Karpas-422 (cell line): ENCODE results near the gene AKT1. TPM values are rescaled to one million over a fixed set of nuclear protein-coding genes. Genes with fewer than 3 reads are reported as not detected.

ENCODE experiments used
- DNase-seq: peaks from one replicate; pipeline ENCODE4 v3.0.0-alpha.2; 2015
- H2AFZ ChIP-seq: fragments of 200-600 bp; sonication (generic); 2 replicates; pipeline ENCODE4 v1.6.1; 2014; ENCODE audit warnings: antibody characterized with exemption, low read length, mixed read lengths
- H3K27ac ChIP-seq: fragments of 200-600 bp; sonication (generic); 2 replicates; pipeline ENCODE4 v1.5.1; 2014; ENCODE audit warnings: mild to moderate bottlenecking, low read length, moderate library complexity
- H3K27me3 ChIP-seq: fragments of 200-600 bp; sonication (generic); 2 replicates; pipeline ENCODE4 v1.6.1; 2014; ENCODE audit warnings: low read length, mixed read lengths
- H3K36me3 ChIP-seq: fragments of 200-600 bp; sonication (generic); 2 replicates; pipeline ENCODE4 v1.6.1; 2014; ENCODE audit warnings: low read length, mixed read lengths; ENCODE audit not compliant: insufficient read depth
- H3K4me1 ChIP-seq: fragments of 200-600 bp; sonication (generic); 2 replicates; pipeline ENCODE4 v1.6.1; 2014; ENCODE audit warnings: mild to moderate bottlenecking, low read length, mixed read lengths
- H3K4me2 ChIP-seq: fragments of 200-600 bp; sonication (generic); 2 replicates; pipeline ENCODE4 v1.6.1; 2014; ENCODE audit warnings: low read length, low read depth, mild to moderate bottlenecking; ENCODE audit not compliant: poor library complexity, severe bottlenecking
- H3K4me3 ChIP-seq: fragments of 200-600 bp; sonication (generic); 2 replicates; pipeline ENCODE4 v1.5.1; 2014; ENCODE audit warnings: mild to moderate bottlenecking, antibody characterized with exemption, low read length, mixed read lengths
- H3K79me2 ChIP-seq: fragments of 200-600 bp; sonication (generic); 2 replicates; pipeline ENCODE4 v1.6.1; 2014; ENCODE audit warnings: mild to moderate bottlenecking, low read length, mixed read lengths
- H3K9ac ChIP-seq: fragments of 200-600 bp; sonication (generic); 2 replicates; pipeline ENCODE4 v1.6.0; 2014; ENCODE audit warnings: low read length
- H3K9me2 ChIP-seq: fragments of 200-600 bp; sonication (generic), shearing (Covaris generic); replicated peaks from 2 replicates; pipeline ENCODE4 v1.6.0; 2014; ENCODE audit warnings: mild to moderate bottlenecking, low read length, moderate library complexity; ENCODE audit not compliant: insufficient read depth
- H3K9me3 ChIP-seq: fragments of 300-700, 200-600 bp; sonication (generic); 2 replicates; pipeline ENCODE4 v1.6.1; 2014; ENCODE audit warnings: low read length, mixed read lengths
- H4K20me1 ChIP-seq: fragments of 200-600 bp; sonication (generic); 2 replicates; pipeline ENCODE4 v1.6.1; 2014; ENCODE audit warnings: mild to moderate bottlenecking, antibody characterized with exemption, low read length, low read depth; ENCODE audit not compliant: insufficient read depth
- total RNA-seq: library from RNA; depleted of rRNA; stranded (reverse); fragments of >200 nt; shearing (Covaris generic); gene quantifications from 2 replicates; pipeline ENCODE4 v1.2.3, GENCODE V29; 2014; ENCODE audit warnings: low replicate concordance; rRNA removed

Gene AKT1
- total RNA-seq, 1 experiment from 2014 or later = 70.4 TPM

- Histone ChIP-seq H3K4me1 (peaks cover 16% of the 10 kb centered on the region), H3K9me2 (no peaks in the 10 kb centered on the region), H3K27me3 (no peaks in the 10 kb centered on the region), H3K9me3 (no peaks in the 10 kb centered on the region), H3K27ac (no peak overlapping the region), H3K4me2 (peak overlapping the region; percentile 89), H3K36me3 (no peaks in the 10 kb centered on the region), H2AFZ (no peak overlapping the region), H3K9ac (no peak overlapping the region), H4K20me1 (peaks cover 4% of the 10 kb centered on the region; the same call in 1 of the 2 replicates), H3K79me2 (no peaks in the 10 kb centered on the region), H3K4me3 (no peak overlapping the region)
- DNase-seq = no peak
Observed at GRCh38 chr14:104722938-104723650, 72.5 kb downstream of the AKT1 start.

GRCh38 chr14:104721505-104722431 lies 73.8 kb downstream of the AKT1 start:
- no peak overlapping the region for H3K9ac ChIP-seq
- H3K4me1 ChIP-seq = peaks cover 16% of the 10 kb centered on the region
- no peak overlapping the region for H3K27ac ChIP-seq

More at GRCh38 chr14:104721505-104722431, 73.8 kb downstream of the AKT1 start:
- Histone ChIP-seq H3K9me2 (no peaks in the 10 kb centered on the region), H2AFZ (no peak overlapping the region), H4K20me1 (no peaks in the 10 kb centered on the region; the same call in 1 of the 2 replicates), H3K36me3 (no peaks in the 10 kb centered on the region), H3K27me3 (no peaks in the 10 kb centered on the region), H3K4me3 (no peak overlapping the region), H3K79me2 (no peaks in the 10 kb centered on the region), H3K4me2 (no peak overlapping the region), H3K9me3 (no peaks in the 10 kb centered on the region)
- no peak for DNase-seq

Other genes with a start within 250 kb of the AKT1 start
- not detected in 2 replicates for gene C14orf180, start 216.0 kb downstream of the AKT1 start, total RNA-seq
- not detected in 2 replicates for gene TMEM179, start 191.0 kb downstream of the AKT1 start, total RNA-seq
- gene INF2, start 106.1 kb downstream of the AKT1 start, total RNA-seq = 2.3 and 4.4 TPM in 2 replicates
- gene ADSS1, start 71.5 kb downstream of the AKT1 start, total RNA-seq = 2.8 and 5.3 TPM in 2 replicates
- 68.1 and 212 TPM in 2 replicates for gene SIVA1, start 42.6 kb downstream of the AKT1 start, total RNA-seq
- gene ZBTB42, start 5.4 kb upstream of the AKT1 start, total RNA-seq = 0.45 and 2.6 TPM in 2 replicates
- gene CEP170B, start 69.5 kb upstream of the AKT1 start, total RNA-seq = 0.56 and 0.94 TPM in 2 replicates
- gene PLD4, start 129.1 kb upstream of the AKT1 start, total RNA-seq = 146 and 265 TPM in 2 replicates
- gene AHNAK2, start 182.6 kb upstream of the AKT1 start, total RNA-seq = under 0.01 TPM in 1 of 2 replicates, not detected in the other
- 9.4 and 14.5 TPM in 2 replicates for gene CLBA1, start 190.0 kb upstream of the AKT1 start, total RNA-seq
- gene CDCA4, start 225.3 kb upstream of the AKT1 start, total RNA-seq = 25.2 and 33.5 TPM in 2 replicates